Stimulated activated CD8-positive, alpha-beta memory T cell treated with anti-CD3 and anti-CD28 coated beads, Interleukin-15, amount 100 ng/mL, for 24 hours (primary cell): ENCODE data around the gene PRRC2A.
A peak's percentile ranks its signal among the peaks of the same experiment; 100 is the strongest.
"Not testable (repeated sequence)": the region's sequence is repeated elsewhere in the genome, so short reads cannot be mapped to it uniquely, and the experiment has no call there.

Experiments
- DNase-seq: peaks from one replicate; pipeline ENCODE4 v3.0.0-alpha.2; 2020; ENCODE audit warnings: low read depth

Gene PRRC2A

GRCh38 chr6:31586008-31586407 lies 34.5 kb upstream of the PRRC2A start, which contains the start of gene LST1:
LST1 (plus strand) TSS chr6:31586277; CDS start chr6:31587300, 1,023 bp downstream.
- no peak for DNase-seq

- no peak for DNase-seq
Measured at GRCh38 chr6:31586599-31587281, 33.8 kb upstream of the PRRC2A start.

- no peak for DNase-seq
Measured at GRCh38 chr6:31587791-31588777, 32.4 kb upstream of the PRRC2A start.

- no peak for DNase-seq
Measured at GRCh38 chr6:31588871-31589650, 31.5 kb upstream of the PRRC2A start.

GRCh38 chr6:31590691-31591090 lies 29.8 kb upstream of the PRRC2A start:
- not testable (repeated sequence) for DNase-seq

GRCh38 chr6:31592396-31592771 lies 28.1 kb upstream of the PRRC2A start:
- no peak for DNase-seq

- no peak for DNase-seq
Measured at GRCh38 chr6:31597006-31597405, 23.5 kb upstream of the PRRC2A start.

GRCh38 chr6:31607317-31607716 lies 13.2 kb upstream of the PRRC2A start:
- no peak for DNase-seq

- DNase-seq: no peak
Measured at GRCh38 chr6:31609519-31610406, 10.8 kb upstream of the PRRC2A start.

GRCh38 chr6:31610968-31611367 lies 9.5 kb upstream of the PRRC2A start:
- DNase-seq: no peak

GRCh38 chr6:31614075-31614619 lies 6.4 kb upstream of the PRRC2A start:
- DNase-seq: no peak

- no peak for DNase-seq
Measured at GRCh38 chr6:31614684-31615578, 5.6 kb upstream of the PRRC2A start, which contains the start of gene AIF1. AIF1 (plus strand) TSS chr6:31615234; CDS start chr6:31615330, 96 bp downstream.

- DNase-seq: no peak
Measured at GRCh38 chr6:31615748-31616147, 4.8 kb upstream of the PRRC2A start.

- DNase-seq: no peak
Measured at GRCh38 chr6:31617010-31617409, 3.5 kb upstream of the PRRC2A start.

GRCh38 chr6:31619805-31620585 lies 520 bp upstream of the PRRC2A start:
- DNase-seq: peak; percentile 81

- no peak for DNase-seq
Measured at GRCh38 chr6:31621320-31621939, 915 bp downstream of the PRRC2A start.

- no peak for DNase-seq
Measured at GRCh38 chr6:31621991-31622390, 1.5 kb downstream of the PRRC2A start.

- DNase-seq: no peak
Measured at GRCh38 chr6:31622684-31623091, 2.2 kb downstream of the PRRC2A start.
